Effector CD4-positive, alpha-beta T cell (primary cell): Measurements from ENCODE around the gene PRDX3.
"Not testable (repeated sequence)": the region's sequence is repeated elsewhere in the genome, so short reads cannot be mapped to it uniquely, and the experiment has no call there.

Experiments
- DNase-seq: peaks from one replicate; pipeline ENCODE4 v3.0.0-alpha.2; 2020

PRDX3 gene

GRCh38 chr10:119205894-119206602 lies 27.4 kb upstream of the PRDX3 start:
- DNase-seq, result peak; percentile 20

- no peak for DNase-seq
Observed at GRCh38 chr10:119203006-119203405, 24.4 kb upstream of the PRDX3 start.

GRCh38 chr10:119201233-119201632 lies 22.6 kb upstream of the PRDX3 start:
- DNase-seq, result no peak

GRCh38 chr10:119199231-119199992 lies 20.8 kb upstream of the PRDX3 start:
- peak; percentile 16 for DNase-seq

- no peak for DNase-seq
Observed at GRCh38 chr10:119198438-119198837, 19.8 kb upstream of the PRDX3 start.

- DNase-seq, result no peak
Observed at GRCh38 chr10:119197921-119198320, 19.3 kb upstream of the PRDX3 start.

- DNase-seq, result no peak
Observed at GRCh38 chr10:119191881-119192280, 13.3 kb upstream of the PRDX3 start.

GRCh38 chr10:119190954-119191785 lies 12.6 kb upstream of the PRDX3 start:
- DNase-seq, result no peak

GRCh38 chr10:119190353-119190752 lies 11.7 kb upstream of the PRDX3 start:
- DNase-seq, result no peak

- no peak for DNase-seq
Observed at GRCh38 chr10:119189811-119190282, 11.2 kb upstream of the PRDX3 start.

GRCh38 chr10:119183664-119184412 lies 5.2 kb upstream of the PRDX3 start:
- no peak for DNase-seq

GRCh38 chr10:119180850-119181400 lies 2.3 kb upstream of the PRDX3 start:
- not testable (repeated sequence) for DNase-seq

GRCh38 chr10:119177708-119178371 lies 772 bp downstream of the PRDX3 start:
- no peak for DNase-seq

GRCh38 chr10:119176166-119176565 lies 2.4 kb downstream of the PRDX3 start:
- no peak for DNase-seq

GRCh38 chr10:119174109-119174508 lies 4.5 kb downstream of the PRDX3 start:
- no peak for DNase-seq

GRCh38 chr10:119167041-119167440 lies 11.6 kb downstream of the PRDX3 start:
- no peak for DNase-seq

GRCh38 chr10:119166564-119166963 lies 12.0 kb downstream of the PRDX3 start:
- no peak for DNase-seq

GRCh38 chr10:119166118-119166500 lies 12.5 kb downstream of the PRDX3 start:
- DNase-seq, result no peak

- peak; percentile 72 for DNase-seq
Observed at GRCh38 chr10:119165171-119166117, 13.2 kb downstream of the PRDX3 start, which contains the start of gene SFXN4. Gene SFXN4, minus strand, starts transcription at chr10:119165714. Its CDS starts 67 bp downstream, at chr10:119165647.

GRCh38 chr10:119162452-119163092 lies 16.0 kb downstream of the PRDX3 start:
- no peak for DNase-seq
